GM21360 (cell line): ENCODE measurements around the gene LCN9.

Source experiments
- ATAC-seq: cut with Tn5 transposase; IDR thresholded peaks from one replicate; pipeline ENCODE4 v1.9.1; 2021; ENCODE audit warnings: mild to moderate bottlenecking, moderate library complexity; ENCODE audit not compliant: unreplicated experiment

Gene LCN9

GRCh38 chr9:135696446-135696845 is 33.3 kb downstream of the LCN9 start:
- ATAC-seq = no peak

GRCh38 chr9:135697226-135697625 is 34.1 kb downstream of the LCN9 start:
- no peak for ATAC-seq

- ATAC-seq = no peak
Measured at GRCh38 chr9:135698236-135698635, 35.1 kb downstream of the LCN9 start.

GRCh38 chr9:135698767-135699166 is 35.7 kb downstream of the LCN9 start:
- ATAC-seq = no peak

GRCh38 chr9:135699440-135699839 is 36.3 kb downstream of the LCN9 start, which contains the start of gene SOHLH1:
Gene SOHLH1 (minus strand): TSS chr9:135699481. CDS start chr9:135699467, 14 bp downstream.
- ATAC-seq = no peak

GRCh38 chr9:135700525-135700924 is 37.4 kb downstream of the LCN9 start:
- no peak for ATAC-seq

- no peak for ATAC-seq
Measured at GRCh38 chr9:135701067-135701958, 38.2 kb downstream of the LCN9 start.

- no peak for ATAC-seq
Measured at GRCh38 chr9:135701959-135702721, 39.0 kb downstream of the LCN9 start, which contains the start of gene KCNT1. Gene KCNT1 (plus strand): TSS chr9:135702185. CDS start chr9:135702259, 74 bp downstream.

- ATAC-seq = no peak
Measured at GRCh38 chr9:135703726-135704125, 40.6 kb downstream of the LCN9 start.

- ATAC-seq = no peak
Measured at GRCh38 chr9:135704483-135704882, 41.4 kb downstream of the LCN9 start.

- no peak for ATAC-seq
Measured at GRCh38 chr9:135705376-135705775, 42.3 kb downstream of the LCN9 start.

- no peak for ATAC-seq
Measured at GRCh38 chr9:135706288-135706687, 43.2 kb downstream of the LCN9 start.

- ATAC-seq = no peak
Measured at GRCh38 chr9:135707252-135708138, 44.4 kb downstream of the LCN9 start.

- ATAC-seq = no peak
Measured at GRCh38 chr9:135708164-135708563, 45.1 kb downstream of the LCN9 start.

GRCh38 chr9:135711391-135711790 is 48.3 kb downstream of the LCN9 start:
- no peak for ATAC-seq

- no peak for ATAC-seq
Measured at GRCh38 chr9:135711881-135712280, 48.8 kb downstream of the LCN9 start.

- no peak for ATAC-seq
Measured at GRCh38 chr9:135712613-135713295, 49.6 kb downstream of the LCN9 start.

- ATAC-seq = no peak
Measured at GRCh38 chr9:135714242-135715055, 51.3 kb downstream of the LCN9 start.

- ATAC-seq = no peak
Measured at GRCh38 chr9:135715056-135715595, 52.0 kb downstream of the LCN9 start.
